Aorta (tissue), 5 donors: ENCODE data around the gene IL21R. TPM values are rescaled to one million over a fixed set of nuclear protein-coding genes. Genes with fewer than 3 reads are reported as not detected.
A peak's percentile ranks its signal among the peaks of the same experiment; 100 is the strongest.

ENCODE experiments used
- ATAC-seq: fragments of 200-7000 bp; cut with Tn5 transposase; one replicate; pipeline ENCODE4 v1.9.1; 2022; ENCODE audit warnings: moderate library complexity; ENCODE audit not compliant: low FRiP score
- DNase-seq, 2 donors: peaks; one replicate each; pipeline ENCODE4 v3.0.0-alpha.2; 2020
- H3K27ac ChIP-seq, 2 donors: one replicate each; pipeline ENCODE4 v1.5.1; 2013; ENCODE audit warnings: low read length in 2 of 2, mild to moderate bottlenecking in 2 of 2, moderate library complexity in 2 of 2, control low read depth in 1 of 2, inconsistent platforms in 1 of 2, low read depth in 1 of 2
- H3K27me3 ChIP-seq, 2 donors: one replicate each; pipeline ENCODE4 v1.6.1; 2013; ENCODE audit warnings: control low read depth in 1 of 2, low read length in 1 of 2, mild to moderate bottlenecking in 1 of 2, moderate library complexity in 1 of 2; ENCODE audit not compliant: insufficient read depth in 2 of 2, control insufficient read depth in 1 of 2
- H3K36me3 ChIP-seq, 2 donors: one replicate each; pipeline ENCODE4 v1.6.1; 2013; ENCODE audit warnings: control low read depth in 1 of 2, low read length in 1 of 2, mild to moderate bottlenecking in 1 of 2; ENCODE audit not compliant: insufficient read depth in 2 of 2, control insufficient read depth in 1 of 2
- H3K4me1 ChIP-seq, 2 donors: one replicate each; pipeline ENCODE4 v1.6.1; 2013; ENCODE audit warnings: low read length in 2 of 2, control low read depth in 1 of 2, mild to moderate bottlenecking in 1 of 2, moderate library complexity in 1 of 2; ENCODE audit not compliant: insufficient read depth in 2 of 2, control insufficient read depth in 1 of 2
- H3K4me3 ChIP-seq, 2 donors: one replicate each; pipeline ENCODE4 v1.5.1; 2013; ENCODE audit warnings: low read length in 2 of 2, control low read depth in 1 of 2, mild to moderate bottlenecking in 1 of 2
- H3K9me3 ChIP-seq: one replicate; pipeline ENCODE4 v1.6.1; 2013; ENCODE audit warnings: mild to moderate bottlenecking, low read length; ENCODE audit not compliant: control insufficient read depth
- WGBS, 2 donors: extraction: QIAGEN DNeasy Blood & Tissue Kit; methylation state at CpG; one replicate each; pipeline ENCODE4 v1.1.7; 2013; 5-methylcytosine and 5-hydroxymethylcytosine counted together
- intact Hi-C, 2 donors: fragments of 100-400 bp; cut with DNase I; formaldehyde crosslinking; loops; one replicate each; pipeline versions ENCODE4 v1.14.2 to v1.15.0; 2022
- polyA plus RNA-seq, 2 donors: library from polyadenylated mRNA; stranded (reverse); fragments of 200-250 nt; gene quantifications; one replicate each; pipeline ENCODE4 v1.2.3, GENCODE V29; 2013
- total RNA-seq, 2 donors: library from RNA; stranded (reverse); fragmentation: NEBNext Ultra II Directional; extraction: Animal tissue kit (Norgen Biotek cat#: 25700); gene quantifications; one replicate each; pipeline ENCODE4 v1.2.1, GENCODE V29; 2021
- donor health status: healthy with polysubstance abuse.
- donor health status: Bipolar disorder and iron deficiency.
- donor health status: DM: no; HTN: no; CAD: no.
- donor health status: DM: no; HTN: no; CAD: no.
- donor health status: DM: yes; HTN: yes; CAD: no.

Gene IL21R
- total and polyA plus RNA-seq, 4 donors, result 0.08 to 3.8 (median 0.65) TPM; not detected in 1

DNA sequence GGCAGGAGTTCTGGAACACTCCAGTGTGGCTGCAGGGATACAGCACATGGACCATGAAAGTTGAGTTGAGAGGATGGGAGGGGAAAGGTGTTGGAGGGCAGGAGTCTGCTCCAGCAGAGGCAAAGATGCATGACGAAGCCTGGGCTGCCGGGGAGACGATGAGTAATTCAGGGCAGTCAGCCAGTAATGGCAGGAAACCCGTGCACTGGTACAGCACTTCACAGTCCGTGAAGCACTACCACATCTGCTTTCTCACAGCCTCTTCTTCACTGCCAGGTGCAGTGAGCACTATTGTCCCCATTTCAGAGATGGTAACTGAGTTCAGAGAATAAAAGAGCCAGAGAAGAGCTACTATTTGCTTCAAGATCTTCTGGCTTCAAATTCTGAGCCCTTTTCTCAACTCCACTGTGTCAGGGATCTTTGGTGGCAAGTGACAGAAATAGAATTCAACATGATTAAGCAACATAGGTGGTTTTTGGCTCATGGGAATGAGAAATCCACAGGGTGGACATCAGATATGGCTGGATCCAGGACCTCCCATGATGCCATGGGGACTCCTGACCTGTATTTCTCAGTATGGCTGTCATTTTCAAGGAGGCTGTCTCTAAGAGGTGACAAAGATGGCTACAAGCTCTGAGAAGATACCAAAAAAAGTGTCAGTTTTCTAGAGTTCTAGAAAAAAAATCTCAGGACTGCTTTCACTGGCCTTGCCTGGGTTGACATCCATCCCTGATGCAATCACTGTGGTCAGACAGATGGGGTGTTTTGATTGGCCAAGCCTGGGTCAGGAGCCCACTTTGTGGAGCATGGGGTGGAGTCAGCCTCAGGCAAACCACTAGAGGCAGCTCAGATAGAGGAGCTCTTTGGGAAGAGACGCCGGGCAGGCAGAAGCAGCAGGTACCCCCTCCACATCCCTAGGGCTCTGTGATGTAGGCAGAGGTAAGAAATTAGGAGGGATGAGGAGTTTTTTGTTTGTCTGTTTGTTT is 24.7 kb downstream of the IL21R start:
- peaks cover 3% of the 10 kb centered on the region for H3K9me3 ChIP-seq
- no peak overlapping the region for H3K4me3 ChIP-seq
- H3K27me3 ChIP-seq, result no peaks in the 10 kb centered on the region
- ATAC-seq (no peak), DNase-seq (peak; percentile 73 to 78)
- intact Hi-C loops, result no loop called here
- no peaks in the 10 kb centered on the region for H3K36me3 ChIP-seq
- 27 to 29% methylated on average over 7 of the region's 7 CpGs for WGBS, 2 donors
- H3K27ac ChIP-seq, result no peak overlapping the region
- no peaks in the 10 kb centered on the region for H3K4me1 ChIP-seq

GRCh38 chr16:27427538-27427937 is 25.6 kb downstream of the IL21R start:
- DNase-seq (peak in 1 of 2 donors; percentile 27), ATAC-seq (no peak)
- 74 to 76% methylated on average over 5 of the region's 5 CpGs for WGBS, 2 donors
- H3K9me3 ChIP-seq, result peaks cover 3% of the 10 kb centered on the region
- no peaks in the 10 kb centered on the region for H3K36me3 ChIP-seq
- H3K27ac ChIP-seq, result no peak overlapping the region
- no peaks in the 10 kb centered on the region for H3K27me3 ChIP-seq
- H3K4me3 ChIP-seq, result no peak overlapping the region
- intact Hi-C loops, result no loop called here
- H3K4me1 ChIP-seq, result no peaks in the 10 kb centered on the region

DNA sequence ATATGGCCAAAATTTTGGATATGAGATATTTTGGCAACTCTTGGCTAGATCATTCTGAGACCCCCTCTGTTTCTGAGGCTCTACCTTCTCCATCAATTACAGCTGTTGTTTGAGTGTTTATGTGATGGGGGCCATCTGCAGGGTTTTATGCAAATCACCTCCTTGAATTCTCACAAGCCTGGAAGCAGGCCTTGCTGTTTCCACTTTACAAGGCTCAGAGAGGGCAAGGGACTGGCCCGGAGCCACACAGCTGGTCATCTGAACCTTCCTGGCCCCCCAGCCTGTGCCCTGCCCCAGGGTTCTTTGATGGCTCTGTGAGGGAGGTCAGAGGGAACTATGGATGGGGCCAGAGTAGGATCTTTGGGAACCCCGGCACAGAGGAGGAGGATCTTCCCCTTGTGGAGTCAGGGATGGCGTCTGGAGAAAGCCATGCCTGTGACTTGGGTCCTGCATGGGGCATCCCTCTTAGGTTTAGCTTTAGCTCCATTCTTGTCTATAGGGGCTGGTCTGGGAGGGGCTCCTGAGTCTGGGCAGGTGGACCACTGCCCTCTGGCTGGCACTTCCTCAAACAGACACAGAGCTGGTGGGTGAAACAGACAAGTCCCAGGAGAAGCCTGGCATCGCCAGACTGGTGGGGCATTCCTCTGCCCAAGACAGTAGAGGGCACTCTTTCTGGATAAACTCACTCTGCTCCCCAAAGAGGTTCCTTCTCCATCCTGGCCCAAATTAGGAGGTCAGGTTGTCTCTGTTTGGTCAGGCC is 26.2 kb downstream of the IL21R start:
- 90 to 92% methylated on average over 4 of the region's 4 CpGs for WGBS, 2 donors
- DNase-seq (peak in 1 of 2 donors; percentile 34), ATAC-seq (no peak)
- H3K9me3 ChIP-seq, result peaks cover 3% of the 10 kb centered on the region
- intact Hi-C loops, result no loop called here
- H3K4me3 ChIP-seq, result no peak overlapping the region
- H3K27ac ChIP-seq, result no peak overlapping the region
- H3K27me3 ChIP-seq, result no peaks in the 10 kb centered on the region
- H3K4me1 ChIP-seq, result no peaks in the 10 kb centered on the region
- no peaks in the 10 kb centered on the region for H3K36me3 ChIP-seq

DNA sequence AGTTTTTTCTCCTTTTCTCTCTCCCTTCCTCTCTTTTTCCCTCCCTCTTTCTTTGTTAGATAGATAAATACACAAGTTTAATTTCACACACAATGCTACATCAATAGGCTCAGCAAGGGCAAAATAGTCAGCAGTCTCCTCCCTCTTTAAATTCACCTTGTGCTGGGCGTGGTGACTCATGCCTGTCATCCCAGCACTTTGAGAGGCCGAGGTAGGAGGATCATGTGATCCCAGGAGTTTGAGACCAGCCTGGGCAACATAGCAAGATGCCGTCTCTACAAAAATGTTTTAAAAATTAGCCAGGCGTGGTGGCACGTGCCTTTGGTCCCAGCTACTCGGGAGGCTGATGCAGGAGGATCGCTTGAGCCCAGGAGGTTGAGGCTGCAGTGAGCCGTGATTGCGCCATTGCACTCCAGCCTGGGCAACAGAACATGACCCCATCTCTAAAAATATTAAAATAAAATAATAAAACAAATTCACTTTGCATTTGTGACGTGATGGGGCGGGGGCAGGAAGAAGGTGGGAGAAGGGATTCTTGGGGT is 27.4 kb downstream of the IL21R start:
- WGBS, 2 donors, result 90% methylated on average over 11 of the region's 11 CpGs
- intact Hi-C loops, result no loop called here
- H3K4me3 ChIP-seq, result no peak overlapping the region
- peaks cover 3% of the 10 kb centered on the region for H3K9me3 ChIP-seq
- no peak for ATAC-seq
- H3K4me1 ChIP-seq, result no peaks in the 10 kb centered on the region
- H3K36me3 ChIP-seq, result no peaks in the 10 kb centered on the region
- DNase-seq, result no peak
- H3K27me3 ChIP-seq, result no peaks in the 10 kb centered on the region
- H3K27ac ChIP-seq, result no peak overlapping the region

DNA sequence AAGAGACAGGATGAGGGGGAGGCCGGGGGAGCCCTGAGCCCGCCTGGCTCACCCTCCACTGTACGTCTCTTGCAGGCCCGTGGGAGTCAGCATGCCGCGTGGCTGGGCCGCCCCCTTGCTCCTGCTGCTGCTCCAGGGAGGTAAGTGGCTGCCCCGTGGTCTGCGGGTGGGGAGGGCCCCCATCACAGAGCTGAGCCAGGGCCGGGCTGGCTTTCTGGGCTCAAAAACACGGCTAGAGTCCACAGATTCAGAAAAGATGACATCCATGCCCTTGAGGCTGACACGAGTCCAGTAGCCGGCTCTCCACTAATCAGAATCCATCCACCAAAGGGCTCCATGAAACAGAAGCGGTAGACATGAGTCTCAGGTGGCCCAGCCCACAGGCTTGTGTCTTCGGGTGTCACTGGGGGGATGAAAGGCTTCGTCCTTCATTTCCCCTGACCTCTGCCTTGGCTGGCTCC is 28.0 kb downstream of the IL21R start:
- 72 to 73% methylated on average over 16 of the region's 16 CpGs for WGBS, 2 donors
- ATAC-seq, result no peak
- intact Hi-C loops, result no loop called here
- H3K4me1 ChIP-seq, result no peaks in the 10 kb centered on the region
- no peak overlapping the region for H3K27ac ChIP-seq
- DNase-seq, result peak in 1 of 2 donors; percentile 71
- H3K36me3 ChIP-seq, result no peaks in the 10 kb centered on the region
- no peaks in the 10 kb centered on the region for H3K27me3 ChIP-seq
- H3K4me3 ChIP-seq, result no peak overlapping the region
- H3K9me3 ChIP-seq, result peaks cover 3% of the 10 kb centered on the region

GRCh38 chr16:27430512-27430911 is 28.5 kb downstream of the IL21R start:
- intact Hi-C loops, result no loop called here
- peaks cover 3% of the 10 kb centered on the region for H3K9me3 ChIP-seq
- 83 to 86% methylated on average over 7 of the region's 7 CpGs for WGBS, 2 donors
- no peaks in the 10 kb centered on the region for H3K36me3 ChIP-seq
- H3K27me3 ChIP-seq, result no peaks in the 10 kb centered on the region
- H3K4me3 ChIP-seq, result no peak overlapping the region
- no peaks in the 10 kb centered on the region for H3K4me1 ChIP-seq
- H3K27ac ChIP-seq, result no peak overlapping the region
- no peak for DNase-seq
- ATAC-seq, result no peak

DNA sequence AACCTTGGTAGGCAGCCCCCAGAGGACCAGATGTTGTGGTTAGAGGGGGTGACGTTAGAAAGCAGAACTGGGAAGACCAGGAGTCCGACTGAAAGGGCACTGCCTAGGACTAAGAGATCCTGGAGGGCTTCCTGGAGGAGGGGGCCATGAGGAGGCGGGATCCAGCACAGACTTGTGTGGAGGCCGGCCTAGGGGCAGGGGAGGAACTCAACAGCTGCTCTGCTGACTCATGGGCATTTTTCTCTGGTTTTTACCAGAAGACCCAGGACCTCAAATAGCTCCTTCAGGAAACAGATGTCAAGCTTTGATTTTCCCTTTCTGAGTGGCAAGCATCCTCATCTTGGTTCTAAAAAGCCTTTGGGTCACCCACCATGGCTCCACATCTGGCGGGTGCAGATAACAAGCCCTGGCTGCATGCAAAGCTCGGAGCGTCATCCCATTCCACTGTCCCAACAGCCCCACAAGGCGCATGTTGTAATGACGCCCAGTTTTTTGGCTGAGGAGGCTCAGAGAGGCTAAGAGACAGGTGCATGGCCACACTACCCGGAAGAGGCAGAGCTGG is 29.0 kb downstream of the IL21R start:
- Histone ChIP-seq H3K27ac (no peak overlapping the region), H3K36me3 (no peaks in the 10 kb centered on the region), H3K4me3 (no peak overlapping the region), H3K9me3 (peaks cover 3% of the 10 kb centered on the region), H3K4me1 (no peaks in the 10 kb centered on the region), H3K27me3 (no peaks in the 10 kb centered on the region)
- ATAC-seq, result no peak
- DNase-seq, result peak in 1 of 2 donors; percentile 42
- intact Hi-C loops, result no loop called here
- WGBS, 2 donors, result 81 to 90% methylated on average over 10 of the region's 10 CpGs

DNA sequence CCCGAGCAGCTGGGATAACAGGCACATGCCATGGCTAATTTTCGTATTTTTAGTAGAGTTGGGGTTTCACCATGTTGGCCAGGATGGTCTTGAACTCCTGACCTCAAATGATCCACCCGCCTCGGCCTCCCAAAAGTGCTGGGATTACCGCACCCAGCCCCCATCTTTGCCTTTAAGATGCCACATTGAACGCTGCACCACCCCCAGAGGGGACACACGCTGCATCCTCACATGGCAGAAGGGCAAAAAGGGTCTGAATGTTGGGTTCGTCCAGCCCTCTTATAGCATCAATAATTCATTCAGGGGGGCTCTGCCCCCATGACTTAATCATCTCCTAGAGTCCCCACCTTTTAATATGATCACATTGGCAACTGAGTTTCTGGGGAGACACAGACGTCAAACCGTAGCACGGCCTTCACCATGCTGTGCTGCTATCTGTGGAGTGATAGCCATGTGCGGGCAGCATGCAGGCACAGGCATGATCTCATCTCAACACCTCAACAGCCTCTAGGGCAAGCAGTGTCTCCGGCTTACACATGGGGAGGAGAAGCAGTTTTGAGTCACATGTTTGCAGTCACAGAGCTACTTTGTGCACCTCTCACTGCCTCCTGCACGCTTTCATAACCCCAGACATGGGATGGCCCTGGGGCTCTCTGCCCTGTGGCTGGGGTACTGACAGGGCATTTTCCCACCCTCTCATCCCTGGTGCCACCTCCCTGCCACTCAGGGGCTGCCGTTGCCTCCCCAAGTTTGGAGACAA is 30.0 kb downstream of the IL21R start:
- H3K36me3 ChIP-seq, result no peaks in the 10 kb centered on the region
- H3K4me3 ChIP-seq, result no peak overlapping the region
- intact Hi-C loops, result no loop called here
- peak in 1 of 2 donors; percentile 42 for DNase-seq
- no peaks in the 10 kb centered on the region for H3K9me3 ChIP-seq
- no peak for ATAC-seq
- H3K27me3 ChIP-seq, result no peaks in the 10 kb centered on the region
- H3K27ac ChIP-seq, result no peak overlapping the region
- H3K4me1 ChIP-seq, result no peaks in the 10 kb centered on the region
- WGBS, 2 donors, result 79 to 82% methylated on average over 15 of the region's 15 CpGs
